Activated CD4-positive, alpha-beta memory T cell treated with anti-CD3 and anti-CD28 coated beads for 36 hours (primary cell): Measurements from ENCODE around the gene SMAD3. TPM values are rescaled to one million over a fixed set of nuclear protein-coding genes. Genes with fewer than 3 reads are reported as not detected.

Source experiments
- CTCF ChIA-PET: fragments of 350-600 bp; sonication (Branson Sonifier 250); formaldehyde crosslinking; loops from one replicate; lab custom pipeline; 2021; ENCODE audit warnings: antibody characterized with exemption, inconsistent platforms; lab: Charles Lee
- POLR2A ChIA-PET: fragments of 350-600 bp; sonication (Branson Sonifier 250); formaldehyde crosslinking; loops from one replicate; lab custom pipeline; 2021; ENCODE audit warnings: antibody characterized with exemption; lab: Charles Lee
- DNase-seq: peaks from one replicate; pipeline ENCODE4 v3.0.0-alpha.2; 2020
- H3K27ac Mint-ChIP-seq: one replicate; pipeline ENCODE4 v1.8.0; 2021; ENCODE audit warnings: mixed read lengths
- H3K27me3 Mint-ChIP-seq: one replicate; pipeline ENCODE4 v1.8.0; 2021; ENCODE audit warnings: mixed read lengths
- H3K36me3 Mint-ChIP-seq: one replicate; pipeline ENCODE4 v1.8.0; 2021; ENCODE audit warnings: mixed read lengths
- H3K4me1 Mint-ChIP-seq: one replicate; pipeline ENCODE4 v1.8.0; 2021; ENCODE audit warnings: low read depth, mixed read lengths
- H3K4me3 Mint-ChIP-seq: one replicate; pipeline ENCODE4 v1.8.0; 2021; ENCODE audit warnings: mild to moderate bottlenecking, mixed read lengths
- H3K9me3 Mint-ChIP-seq: one replicate; pipeline ENCODE4 v1.8.0; 2021; ENCODE audit warnings: mixed read lengths
- intact Hi-C: fragments of 100-400 bp; cut with micrococcal nuclease; formaldehyde crosslinking; loops from one replicate; pipeline ENCODE4 v1.15.1; 2023
- total RNA-seq, 2 experiments: library from RNA; stranded (reverse); gene quantifications; one replicate each; pipeline ENCODE4 v1.2.3, GENCODE V29; 2021

SMAD3 gene
- total RNA-seq, 2 experiments from 2014 or later = 50.2 to 50.5 TPM

GRCh38 chr15:67092752-67093503 is 27.5 kb downstream of the SMAD3 start:
- ChIA-PET POLR2A (interaction anchor here (1.0 to 3.4 kb wide), 3 partner anchors 9 to 27 kb away, joined by 3 to 52 read pairs (median 4); partner anchors contain the start of gene SMAD3), CTCF (interaction anchor here (1.4 to 3.9 kb wide), 2 partner anchors 8 to 11 kb away, joined by 4 to 14 read pairs; no protein-coding TSS in a partner anchor)
- Mint-ChIP-seq H3K27me3 (no peaks in the 10 kb centered on the region), H3K27ac (peak overlapping the region; percentile 78), H3K36me3 (peaks cover 28% of the 10 kb centered on the region), H3K4me3 (no peak overlapping the region), H3K4me1 (peaks cover 91% of the 10 kb centered on the region), H3K9me3 (no peaks in the 10 kb centered on the region)
- intact Hi-C loops = no loop called here
- DNase-seq = no peak

- Mint-ChIP-seq H3K27me3 (no peaks in the 10 kb centered on the region), H3K36me3 (peaks cover 29% of the 10 kb centered on the region), H3K4me3 (no peak overlapping the region), H3K9me3 (no peaks in the 10 kb centered on the region), H3K4me1 (peaks cover 89% of the 10 kb centered on the region), H3K27ac (no peak overlapping the region)
- CTCF ChIA-PET = no interaction called here
- POLR2A ChIA-PET = no interaction called here
- intact Hi-C loops = no loop called here
- DNase-seq = no peak
Measured at GRCh38 chr15:67093504-67093862, 28.1 kb downstream of the SMAD3 start.

DNA sequence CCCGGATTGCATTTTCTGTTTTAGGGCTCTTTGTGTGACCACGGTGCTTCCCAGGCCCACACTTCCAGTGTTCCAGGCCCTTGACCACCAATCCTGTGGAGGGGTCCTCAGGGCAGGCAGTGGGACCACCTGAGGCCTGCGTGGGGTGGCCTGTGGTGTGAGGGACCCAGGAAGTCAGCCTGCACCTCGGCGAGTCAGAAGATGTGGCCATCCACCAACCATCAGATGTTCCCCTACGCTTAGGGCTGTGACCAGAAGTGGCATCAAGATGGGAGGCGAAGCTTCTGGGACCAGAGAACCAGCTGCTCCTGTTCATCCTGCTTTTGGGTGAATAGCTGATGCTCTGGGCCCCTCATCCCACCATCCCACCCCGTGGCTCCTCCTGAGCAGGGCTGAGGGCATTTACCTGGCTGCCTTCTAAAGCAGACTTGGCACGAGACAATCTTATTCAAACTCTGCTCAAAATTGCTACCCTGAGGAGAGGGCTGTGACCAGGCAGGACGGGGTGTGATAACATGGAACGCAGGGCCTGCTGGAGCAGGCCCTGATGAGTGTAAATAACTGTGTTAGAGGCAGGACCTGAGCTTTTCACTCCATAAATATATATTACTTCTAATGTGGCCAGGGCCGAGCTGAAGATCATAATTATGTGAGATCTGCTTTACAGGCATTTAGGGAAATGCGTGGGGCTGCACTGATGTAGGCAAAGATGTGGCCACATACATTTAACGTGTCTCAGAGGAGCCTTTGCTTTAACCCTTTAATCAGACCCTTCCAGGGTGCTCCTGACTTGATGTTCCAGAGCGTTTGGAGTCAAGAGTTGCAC is 28.8 kb downstream of the SMAD3 start:
- intact Hi-C loops = no loop called here
- Mint-ChIP-seq H3K4me1 (peaks cover 90% of the 10 kb centered on the region), H3K27ac (no peak overlapping the region), H3K27me3 (no peaks in the 10 kb centered on the region), H3K4me3 (no peak overlapping the region), H3K36me3 (peaks cover 33% of the 10 kb centered on the region), H3K9me3 (no peaks in the 10 kb centered on the region)
- no peak for DNase-seq
- CTCF ChIA-PET = interaction anchor here (1.2 kb wide), 1 partner anchor 25 kb away, joined by 3 read pairs; no protein-coding TSS in a partner anchor
- POLR2A ChIA-PET = no interaction called here

GRCh38 chr15:67095912-67096311 is 30.5 kb downstream of the SMAD3 start:
- Mint-ChIP-seq H3K9me3 (no peaks in the 10 kb centered on the region), H3K4me1 (peaks cover 81% of the 10 kb centered on the region), H3K4me3 (no peak overlapping the region), H3K27me3 (no peaks in the 10 kb centered on the region), H3K27ac (peak overlapping the region; percentile 86), H3K36me3 (peaks cover 35% of the 10 kb centered on the region)
- ChIA-PET CTCF (interaction anchor here (0.6 kb wide), 1 partner anchor 45 kb away, joined by 5 read pairs; no protein-coding TSS in a partner anchor), POLR2A (interaction anchor here (1.2 to 1.6 kb wide), 4 partner anchors 11 to 30 kb away, joined by 3 to 10 read pairs (median 4); partner anchors contain the start of gene SMAD3)
- DNase-seq = peak; percentile 64
- intact Hi-C loops = no loop called here

DNA sequence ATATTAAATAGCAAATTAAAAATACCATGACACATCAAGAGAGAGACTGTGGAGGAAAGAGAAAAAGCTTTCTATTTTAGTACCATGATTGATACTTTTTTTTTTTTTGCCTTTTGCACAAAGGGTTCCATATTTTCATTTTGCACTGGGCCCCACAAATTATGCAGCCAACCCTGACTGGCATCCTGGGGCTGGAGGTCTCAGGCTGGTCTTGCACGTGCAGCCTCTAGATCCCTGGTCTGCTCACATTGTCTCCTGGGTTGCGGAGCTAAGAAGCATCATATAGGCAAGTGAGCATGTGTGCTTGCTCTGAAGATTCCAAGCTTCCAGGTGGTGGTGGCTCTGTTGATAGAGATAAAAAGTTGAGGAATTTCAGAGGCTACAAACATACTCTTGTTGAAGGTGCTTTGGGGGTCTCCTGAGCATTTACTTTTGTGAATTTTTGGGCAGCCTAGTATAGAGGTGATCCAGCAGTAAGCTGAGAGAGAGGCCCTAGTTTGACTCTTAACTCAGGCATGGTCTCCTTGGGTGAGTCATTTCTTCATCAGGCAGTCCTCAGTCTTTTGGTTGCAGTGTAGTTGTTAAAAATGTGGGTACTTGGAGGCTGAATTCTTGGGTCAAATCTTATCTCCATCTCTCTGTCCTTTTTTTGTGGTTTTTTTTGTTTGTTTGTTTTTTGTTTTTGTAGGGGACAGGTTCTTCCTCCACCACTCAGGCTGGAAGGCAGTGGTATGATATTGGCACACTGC is 31.3 kb downstream of the SMAD3 start:
- Mint-ChIP-seq H3K4me1 (peaks cover 74% of the 10 kb centered on the region), H3K9me3 (no peaks in the 10 kb centered on the region), H3K4me3 (no peak overlapping the region), H3K27me3 (no peaks in the 10 kb centered on the region), H3K36me3 (peaks cover 35% of the 10 kb centered on the region), H3K27ac (peak overlapping the region; percentile 90)
- ChIA-PET CTCF (interaction anchor here (0.6 to 1.9 kb wide), 5 partner anchors 9 to 207 kb away, joined by 3 to 5 read pairs (median 4); no protein-coding TSS in a partner anchor), POLR2A (interaction anchor here (0.6 to 3.2 kb wide), 7 partner anchors 9 to 31 kb away, joined by 3 to 15 read pairs (median 4); partner anchors contain the start of gene SMAD3)
- intact Hi-C loops = no loop called here
- DNase-seq = no peak

DNA sequence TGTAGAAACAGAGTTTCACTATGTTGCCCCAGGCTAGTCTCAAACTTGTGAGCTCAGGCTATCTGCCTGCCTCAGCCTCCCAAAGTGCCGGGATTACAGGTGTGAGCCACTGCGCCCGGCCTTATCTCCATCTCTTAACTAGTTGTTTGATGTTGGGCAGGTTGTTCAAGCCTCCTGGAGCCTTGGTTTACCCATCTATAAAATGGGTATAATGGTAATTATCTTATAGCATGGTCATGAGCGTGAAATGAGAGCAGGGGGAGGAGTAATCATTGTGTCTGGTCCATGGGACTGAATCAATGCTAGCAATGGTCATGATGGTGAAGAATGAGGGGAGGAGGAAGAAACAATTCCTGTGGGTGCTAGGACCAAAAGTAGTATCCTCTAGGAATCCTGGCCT is 32.0 kb downstream of the SMAD3 start:
- Mint-ChIP-seq H3K36me3 (peaks cover 35% of the 10 kb centered on the region), H3K27me3 (no peaks in the 10 kb centered on the region), H3K4me1 (peaks cover 67% of the 10 kb centered on the region), H3K4me3 (no peak overlapping the region), H3K9me3 (no peaks in the 10 kb centered on the region), H3K27ac (peak overlapping the region; percentile 90)
- no peak for DNase-seq
- ChIA-PET CTCF (interaction anchor here (1.0 to 1.9 kb wide), 4 partner anchors 10 to 206 kb away, joined by 3 to 5 read pairs (median 4); no protein-coding TSS in a partner anchor), POLR2A (interaction anchor here (0.6 to 3.2 kb wide), 6 partner anchors 9 to 26 kb away, joined by 3 to 15 read pairs (median 5); no protein-coding TSS in a partner anchor)
- intact Hi-C loops = no loop called here

DNA sequence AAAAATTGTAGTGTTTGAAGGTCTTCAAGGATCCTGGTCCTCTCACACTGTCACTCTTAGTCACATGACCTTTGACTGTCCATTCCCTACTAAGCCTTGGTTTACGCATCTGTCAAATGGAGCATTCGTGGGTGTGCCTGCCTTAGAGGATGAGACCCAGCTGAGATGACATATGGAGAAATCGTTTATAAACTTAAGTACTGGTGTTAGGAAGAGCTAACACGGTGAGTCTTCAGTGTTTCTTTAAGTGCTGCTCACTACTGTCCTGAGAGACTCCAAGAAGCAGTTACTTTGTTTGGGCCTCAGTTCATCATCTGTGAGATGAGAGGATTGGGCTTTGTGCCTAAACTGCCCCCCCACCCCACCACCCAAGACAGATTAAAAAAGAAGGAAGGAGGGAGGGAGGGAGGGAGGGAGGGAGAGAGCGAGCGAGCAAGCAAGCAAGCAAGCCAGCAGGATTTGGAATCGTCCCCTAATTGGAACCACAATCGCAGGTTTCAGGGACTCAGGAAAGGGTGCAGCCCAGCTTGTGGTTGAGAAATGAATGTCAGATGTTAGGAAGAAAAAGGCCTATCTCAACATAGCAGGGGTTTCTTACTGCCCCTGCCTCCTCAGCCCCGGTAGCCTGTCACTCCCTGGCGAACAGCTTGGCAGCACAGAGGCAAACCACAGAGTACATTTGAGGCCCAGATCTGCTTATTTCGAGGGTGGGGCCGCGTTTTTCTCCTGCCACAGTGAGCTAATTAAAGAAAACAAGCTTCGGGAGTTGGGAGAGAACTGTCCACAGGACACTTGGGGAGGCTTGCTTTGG is 32.7 kb downstream of the SMAD3 start:
- peak overlapping the region; percentile 74 for H3K4me3 Mint-ChIP-seq
- DNase-seq = peak; percentile 68
- H3K27ac Mint-ChIP-seq = peak overlapping the region; percentile 90
- H3K36me3 Mint-ChIP-seq = peaks cover 33% of the 10 kb centered on the region
- H3K4me1 Mint-ChIP-seq = peaks cover 60% of the 10 kb centered on the region
- no peaks in the 10 kb centered on the region for H3K27me3 Mint-ChIP-seq
- ChIA-PET POLR2A (interaction anchor here (0.6 to 3.2 kb wide), 9 partner anchors 12 to 156 kb away, joined by 3 to 15 read pairs (median 3); no protein-coding TSS in a partner anchor), CTCF (interaction anchor here (0.7 to 1.9 kb wide), 6 partner anchors 12 to 206 kb away, joined by 3 to 4 read pairs (median 4); no protein-coding TSS in a partner anchor)
- intact Hi-C loops = no loop called here
- H3K9me3 Mint-ChIP-seq = no peaks in the 10 kb centered on the region

- no peak for DNase-seq
- Mint-ChIP-seq H3K4me3 (peak overlapping the region; percentile 74), H3K9me3 (no peaks in the 10 kb centered on the region), H3K27ac (peak overlapping the region; percentile 90), H3K36me3 (peaks cover 26% of the 10 kb centered on the region), H3K27me3 (no peaks in the 10 kb centered on the region), H3K4me1 (peaks cover 53% of the 10 kb centered on the region)
- ChIA-PET CTCF (interaction anchor here (0.7 to 0.9 kb wide), 3 partner anchors 13 to 18 kb away, joined by 3 to 4 read pairs (median 3); no protein-coding TSS in a partner anchor), POLR2A (interaction anchor here (0.8 to 3.2 kb wide), 8 partner anchors 12 to 155 kb away, joined by 3 to 15 read pairs (median 4); no protein-coding TSS in a partner anchor)
- intact Hi-C loops = no loop called here
Measured at GRCh38 chr15:67098768-67099282, 33.4 kb downstream of the SMAD3 start.

- Mint-ChIP-seq H3K4me1 (peaks cover 45% of the 10 kb centered on the region), H3K36me3 (peaks cover 23% of the 10 kb centered on the region), H3K9me3 (no peaks in the 10 kb centered on the region), H3K27me3 (no peaks in the 10 kb centered on the region), H3K27ac (no peak overlapping the region), H3K4me3 (peak overlapping the region; percentile 74)
- intact Hi-C loops = loop anchor here (5.0 kb wide), 1 partner anchor 73 kb away; no protein-coding TSS in a partner anchor
- ChIA-PET POLR2A (interaction anchor here (0.7 to 4.9 kb wide), 13 partner anchors 9 to 154 kb away, joined by 3 to 117 read pairs (median 6); partner anchors contain the start of genes AAGAB, IQCH and SMAD3), CTCF (interaction anchor here (1.0 to 3.8 kb wide), 4 partner anchors 9 to 80 kb away, joined by 4 to 21 read pairs (median 11); no protein-coding TSS in a partner anchor)
- no peak for DNase-seq
Measured at GRCh38 chr15:67100124-67100791, 34.9 kb downstream of the SMAD3 start.
